H7 (cell line): ENCODE data around the gene GALM. TPM values are rescaled to one million over a fixed set of nuclear protein-coding genes. Genes with fewer than 3 reads are reported as not detected.
"Not testable (repeated sequence)": the region's sequence is repeated elsewhere in the genome, so short reads cannot be mapped to it uniquely, and the experiment has no call there.

Experiments
- DNase-seq: peaks from one replicate; pipeline ENCODE4 v3.0.0; 2012
- H3K27me3 ChIP-seq: 2 replicates; pipeline ENCODE4 v1.6.0; 2011; ENCODE audit warnings: mild to moderate bottlenecking, low read length; ENCODE audit not compliant: control insufficient read depth, insufficient read depth
- H3K36me3 ChIP-seq: replicated peaks from 2 replicates; pipeline ENCODE4 v1.5.1; 2011; ENCODE audit warnings: low read length; ENCODE audit not compliant: control insufficient read depth, insufficient read depth
- H3K4me3 ChIP-seq: 2 replicates; pipeline ENCODE4 v1.5.1; 2011; ENCODE audit warnings: low read depth, mild to moderate bottlenecking, control low read depth, low read length, moderate library complexity; ENCODE audit not compliant: insufficient read depth
- total RNA-seq: library from RNA; depleted of rRNA; stranded (reverse); fragments of >200 nt; shearing (Covaris generic); gene quantifications from 2 replicates; pipeline ENCODE4 v1.2.3, GENCODE V29; 2014

Gene GALM
- total RNA-seq, 1 experiment from 2014 or later: 25.9 TPM

DNA sequence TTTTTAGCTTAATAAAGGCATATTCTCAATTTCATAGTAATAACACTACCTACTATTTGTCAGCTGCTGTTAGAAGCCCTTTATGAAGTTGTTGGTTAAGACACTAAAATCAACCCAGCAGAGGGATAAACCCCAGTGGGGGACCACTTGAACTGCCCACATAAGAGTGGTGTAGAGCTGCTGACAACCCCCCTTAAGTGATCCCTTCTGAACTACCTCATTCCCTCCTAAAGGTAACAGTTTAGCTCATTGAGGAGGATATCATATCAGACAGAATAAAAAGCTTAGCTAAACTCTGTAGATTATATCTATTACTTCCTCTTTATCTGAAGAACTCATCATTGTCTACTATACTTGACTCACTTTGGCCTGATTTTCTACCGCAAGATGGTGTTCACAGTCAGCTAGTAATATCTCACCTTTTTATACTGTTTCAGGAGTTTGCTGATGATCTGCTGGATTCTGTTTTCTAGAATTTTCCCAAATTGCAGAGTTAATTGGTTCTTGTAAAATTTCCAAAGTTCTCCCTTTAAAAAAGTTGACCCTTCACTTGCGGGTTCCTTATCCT is 16.2 kb downstream of the GALM start:
- Histone ChIP-seq H3K27me3 (no peaks in the 10 kb centered on the region), H3K36me3 (peaks cover 7% of the 10 kb centered on the region), H3K4me3 (no peak overlapping the region)
- DNase-seq: no peak

DNA sequence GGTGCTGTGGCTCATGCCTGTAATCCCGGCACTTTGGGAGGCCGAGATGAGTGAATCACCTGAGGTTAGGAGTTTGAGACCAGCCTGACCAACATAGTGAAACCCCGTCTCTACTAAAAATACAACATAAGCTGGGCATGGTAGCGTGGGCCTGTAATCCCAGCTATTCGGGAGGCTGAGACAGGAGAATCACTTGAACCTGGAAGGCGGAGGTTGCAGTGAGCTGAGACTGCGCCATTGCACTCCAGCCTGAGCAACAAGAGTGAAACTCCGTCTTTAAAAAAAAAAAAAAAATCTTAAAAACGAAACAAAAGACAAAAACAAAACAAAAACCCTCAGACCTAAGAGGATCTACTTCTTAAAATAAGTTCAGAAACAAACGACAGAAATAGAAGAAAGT is 16.7 kb downstream of the GALM start:
- not testable (repeated sequence) for H3K27me3 ChIP-seq, H3K4me3 ChIP-seq, H3K36me3 ChIP-seq, DNase-seq

DNA sequence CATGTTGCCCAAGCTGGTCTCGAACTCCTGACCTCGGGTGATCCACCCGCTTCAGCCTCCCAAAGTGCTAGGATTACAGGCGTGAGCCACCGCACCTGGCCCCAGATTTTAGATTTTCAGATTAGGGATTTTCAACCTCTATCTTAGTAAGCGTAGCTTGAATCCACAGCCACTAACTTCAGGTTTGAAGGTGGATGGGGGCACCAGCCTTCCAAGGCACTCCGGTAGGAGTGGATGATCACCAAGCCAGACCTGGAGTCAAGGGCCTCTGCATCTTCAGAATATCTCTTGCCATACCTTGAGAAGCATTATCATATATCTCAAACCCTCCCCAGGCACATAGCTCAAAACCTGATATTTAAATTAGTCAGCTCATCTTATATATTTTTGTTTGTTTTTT is 17.9 kb downstream of the GALM start:
- peaks cover 6% of the 10 kb centered on the region for H3K36me3 ChIP-seq
- no peak overlapping the region for H3K4me3 ChIP-seq
- DNase-seq: no peak
- no peaks in the 10 kb centered on the region for H3K27me3 ChIP-seq

DNA sequence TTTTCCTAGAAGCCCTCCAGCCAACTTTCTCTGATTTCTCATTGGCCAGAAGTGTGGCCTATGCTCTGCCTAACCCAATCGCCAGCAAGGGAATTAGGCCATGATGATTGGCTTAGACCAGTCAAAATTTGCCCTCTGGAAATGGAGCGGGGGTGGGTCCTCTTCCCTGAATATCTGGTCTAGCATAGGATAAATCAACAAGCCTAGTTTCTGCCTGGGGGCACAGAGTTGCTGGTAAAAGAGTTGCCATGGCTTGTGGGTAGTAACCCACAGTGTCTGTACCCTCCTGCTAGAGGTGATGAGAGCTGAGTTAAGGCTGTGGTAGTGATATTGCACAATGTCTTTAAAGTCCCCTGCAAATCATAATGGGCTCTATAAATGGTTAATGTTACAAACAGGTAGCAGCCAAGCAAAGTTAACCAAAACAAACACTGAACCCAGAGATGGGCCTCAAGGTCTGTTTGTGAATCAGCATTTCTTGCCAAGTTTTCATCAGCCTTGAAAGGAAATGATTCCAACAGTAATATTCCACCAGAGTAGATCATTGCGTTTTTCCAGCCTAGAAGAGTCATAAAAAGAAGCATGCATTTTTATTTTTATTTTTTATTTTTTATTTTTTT is 19.3 kb downstream of the GALM start:
- no peaks in the 10 kb centered on the region for H3K27me3 ChIP-seq
- no peak for DNase-seq
- peaks cover 5% of the 10 kb centered on the region for H3K36me3 ChIP-seq
- no peak overlapping the region for H3K4me3 ChIP-seq

- DNase-seq: no peak
- H3K36me3 ChIP-seq: no peaks in the 10 kb centered on the region
- no peak overlapping the region for H3K4me3 ChIP-seq
- H3K27me3 ChIP-seq: no peaks in the 10 kb centered on the region
Measured at GRCh38 chr2:38690499-38691420, 24.8 kb downstream of the GALM start.

- Histone ChIP-seq H3K36me3 (no peaks in the 10 kb centered on the region), H3K4me3 (no peak overlapping the region), H3K27me3 (no peaks in the 10 kb centered on the region)
- DNase-seq: no peak
Measured at GRCh38 chr2:38691994-38692393, 26.1 kb downstream of the GALM start.

DNA sequence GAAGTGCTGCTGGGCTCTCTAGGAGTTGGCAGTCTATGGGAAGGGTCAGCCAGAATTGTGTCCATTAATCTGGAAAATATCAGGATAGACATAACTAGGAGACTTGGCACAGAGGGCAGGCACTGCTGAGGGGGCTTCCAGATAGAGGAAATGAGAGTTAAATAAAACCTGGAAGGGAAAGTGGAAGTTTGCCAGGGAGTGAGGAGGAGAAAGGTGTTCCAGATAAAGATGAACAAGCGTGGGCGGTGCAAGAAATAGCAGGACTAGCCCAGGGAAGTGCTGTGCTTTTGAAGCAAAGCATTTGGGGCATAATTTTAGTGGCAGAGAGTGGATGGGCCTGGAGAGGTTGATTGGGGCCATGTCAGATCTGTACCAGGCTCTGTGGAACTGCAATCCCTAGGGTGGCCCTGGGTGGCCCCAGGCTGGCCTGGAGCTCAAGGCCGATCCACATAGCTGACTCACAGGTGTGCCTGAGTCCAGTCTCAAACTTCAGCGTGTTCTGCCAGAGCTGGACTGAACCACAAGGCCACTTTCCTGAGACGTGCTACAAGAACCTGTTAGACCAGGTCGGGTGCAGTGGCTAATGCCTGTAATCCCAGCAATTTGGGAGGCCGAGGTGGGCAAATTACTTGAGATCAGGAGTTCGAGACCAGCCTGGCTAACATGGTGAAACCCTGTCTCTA is 26.9 kb downstream of the GALM start:
- Histone ChIP-seq H3K27me3 (no peaks in the 10 kb centered on the region), H3K36me3 (no peaks in the 10 kb centered on the region), H3K4me3 (no peak overlapping the region)
- no peak for DNase-seq

GRCh38 chr2:38697116-38697840 is 31.4 kb downstream of the GALM start:
- H3K4me3 ChIP-seq: no peak overlapping the region
- H3K36me3 ChIP-seq: no peaks in the 10 kb centered on the region
- no peaks in the 10 kb centered on the region for H3K27me3 ChIP-seq
- no peak for DNase-seq

- H3K27me3 ChIP-seq: no peaks in the 10 kb centered on the region
- no peaks in the 10 kb centered on the region for H3K36me3 ChIP-seq
- no peak for DNase-seq
- H3K4me3 ChIP-seq: no peak overlapping the region
Measured at GRCh38 chr2:38698467-38699003, 32.6 kb downstream of the GALM start.

DNA sequence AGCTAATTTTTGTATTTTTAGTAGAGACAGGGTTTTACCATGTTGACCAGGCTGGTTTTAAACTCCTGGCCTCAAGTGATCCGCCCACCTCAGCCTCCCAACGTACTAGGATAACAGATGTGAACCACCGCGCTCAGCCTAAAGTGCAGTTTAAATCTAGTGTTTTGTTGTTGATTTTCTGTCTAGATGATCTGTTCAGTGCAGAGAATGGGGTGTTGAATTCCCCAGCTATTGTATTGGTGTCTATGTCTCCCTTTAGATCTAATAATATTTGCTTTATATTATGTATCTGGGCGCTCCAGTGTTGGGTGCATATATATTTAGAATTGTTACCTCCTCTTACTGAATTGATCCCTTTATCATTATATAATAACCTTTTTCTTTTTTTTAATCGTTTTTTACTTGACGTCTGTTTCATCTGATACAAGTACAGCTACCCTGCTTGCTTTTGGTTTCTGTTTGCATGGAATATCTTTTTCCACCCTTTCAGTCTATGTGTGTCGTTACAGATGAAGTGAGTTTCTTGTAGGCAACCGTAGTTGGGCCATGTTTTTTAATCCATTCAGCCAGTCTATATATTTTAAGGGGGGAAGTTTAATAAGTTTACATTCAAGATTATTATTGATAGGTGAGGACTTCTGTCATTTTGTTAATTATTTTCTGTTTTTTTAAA is 34.3 kb downstream of the GALM start:
- DNase-seq: no peak

DNA sequence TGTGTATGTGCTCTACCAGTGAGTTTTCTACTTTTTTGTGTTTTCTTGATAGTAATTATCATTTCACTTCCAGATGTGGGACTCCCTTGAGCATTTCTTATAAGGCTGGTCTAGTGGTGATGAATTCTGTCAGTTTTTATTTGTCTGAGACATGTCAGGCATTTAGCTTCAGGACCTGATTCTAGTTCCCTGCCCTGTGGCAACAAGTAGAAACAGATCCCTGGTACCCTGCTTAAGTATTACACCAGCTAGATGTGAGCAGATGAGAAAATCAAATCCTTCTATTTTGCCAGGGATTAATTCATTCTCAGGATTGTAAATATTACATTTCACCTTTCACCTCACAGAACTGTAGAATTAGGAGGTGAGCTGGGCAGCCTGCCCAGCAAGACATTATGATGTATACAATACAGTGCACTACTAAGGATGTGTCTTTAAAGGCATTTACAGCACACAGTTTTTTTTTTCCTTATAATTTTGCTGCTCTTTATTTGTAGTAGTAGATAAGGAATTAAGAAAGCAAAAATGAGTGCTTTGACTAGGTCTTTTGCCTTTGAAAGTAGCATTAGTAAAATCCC is 35.1 kb downstream of the GALM start:
- no peak for DNase-seq
- Histone ChIP-seq H3K36me3 (no peaks in the 10 kb centered on the region), H3K27me3 (no peaks in the 10 kb centered on the region), H3K4me3 (no peak overlapping the region)

More for the DNA sequence above, 34.3 kb downstream of the GALM start:
- Histone ChIP-seq H3K27me3 (no peaks in the 10 kb centered on the region), H3K36me3 (no peaks in the 10 kb centered on the region), H3K4me3 (no peak overlapping the region)

GRCh38 chr2:38701542-38701941 is 35.6 kb downstream of the GALM start:
- DNase-seq: no peak
- Histone ChIP-seq H3K36me3 (no peaks in the 10 kb centered on the region), H3K4me3 (no peak overlapping the region), H3K27me3 (no peaks in the 10 kb centered on the region)

GRCh38 chr2:38702413-38702812 is 36.5 kb downstream of the GALM start:
- no peak for DNase-seq
- Histone ChIP-seq H3K27me3 (no peaks in the 10 kb centered on the region), H3K4me3 (no peak overlapping the region), H3K36me3 (no peaks in the 10 kb centered on the region)
